Measurements from ENCODE around the gene ITPR3. TPM values are rescaled to one million over a fixed set of nuclear protein-coding genes. Genes with fewer than 3 reads are reported as not detected.
A peak's percentile ranks its signal among the peaks of the same experiment; 100 is the strongest.

Gene ITPR3
- total RNA-seq, 1 donor from 2014 or later, result 17.7 TPM

GRCh38 chr6:33577718-33578117 is 43.4 kb upstream of the ITPR3 start:
- DNase-seq (ENCODE audit: low read depth), result no peak
- H4K20me1 ChIP-seq (ENCODE audit: insufficient read depth, low read length), result peaks cover 31% of the 10 kb centered on the region
- no peak overlapping the region for H3K27ac Mint-ChIP-seq (ENCODE audit: unreplicated experiment)

GRCh38 chr6:33578164-33578563 is 43.0 kb upstream of the ITPR3 start:
- H3K36me3 ChIP-seq (ENCODE audit: insufficient read depth, low read length), result peaks cover 22% of the 10 kb centered on the region
- no peak for DNase-seq (ENCODE audit: low read depth)
- no peak overlapping the region for H3K4me3 ChIP-seq (ENCODE audit: insufficient read depth, low read depth, low read length)
- peak overlapping the region; percentile 88 for H3K4me2 ChIP-seq (ENCODE audit: low read length)
- H3K27ac Mint-ChIP-seq (ENCODE audit: unreplicated experiment), result no peak overlapping the region
- H3K9ac ChIP-seq (ENCODE audit: low read length), result peak overlapping the region; percentile 97
- H3K9me3 Mint-ChIP-seq (ENCODE audit: unreplicated experiment), result no peaks in the 10 kb centered on the region
- no peaks in the 10 kb centered on the region for H3K27me3 ChIP-seq (ENCODE audit: insufficient read depth, low read length)
- no peak overlapping the region for H2AFZ ChIP-seq (ENCODE audit: low read depth, low read length)
- peaks cover 10% of the 10 kb centered on the region for H3K36me3 Mint-ChIP-seq (ENCODE audit: low read depth, unreplicated experiment)
- H3K4me1 ChIP-seq (ENCODE audit: insufficient read depth, low read length), result peaks cover 9% of the 10 kb centered on the region
- H3K79me2 ChIP-seq (ENCODE audit: insufficient read depth, low read length), result peaks cover 36% of the 10 kb centered on the region
- H4K20me1 ChIP-seq (ENCODE audit: insufficient read depth, low read length), result peaks cover 31% of the 10 kb centered on the region
- peaks cover 11% of the 10 kb centered on the region for H3K4me1 Mint-ChIP-seq (ENCODE audit: low read depth, unreplicated experiment)
- no peak overlapping the region for H3K27ac ChIP-seq (ENCODE audit: low read depth, low read length)
- H3K9me3 ChIP-seq (ENCODE audit: insufficient read depth, low read depth, low read length), result no peaks in the 10 kb centered on the region
- FAIRE-seq, result no peak
- peak overlapping the region; percentile 93 for H3K4me3 Mint-ChIP-seq (ENCODE audit: unreplicated experiment)
- TF ChIP-seq EZH2 (IDR thresholded peaks at IDR 0.05; ENCODE audit: insufficient read depth, low read length) (no peak), CTCF (IDR thresholded peaks at IDR 0.05; ENCODE audit: insufficient read depth, low read depth, low read length) (no peak)
- H3K27me3 Mint-ChIP-seq (ENCODE audit: low read depth, unreplicated experiment), result no peaks in the 10 kb centered on the region

More at GRCh38 chr6:33577718-33578117, 43.4 kb upstream of the ITPR3 start:
- H3K79me2 ChIP-seq (ENCODE audit: insufficient read depth, low read length), result peaks cover 36% of the 10 kb centered on the region
- no peak for FAIRE-seq
- no peak overlapping the region for H2AFZ ChIP-seq (ENCODE audit: low read depth, low read length)
- no peak overlapping the region for H3K4me3 ChIP-seq (ENCODE audit: insufficient read depth, low read depth, low read length)
- H3K4me1 Mint-ChIP-seq (ENCODE audit: low read depth, unreplicated experiment), result peaks cover 11% of the 10 kb centered on the region
- H3K27ac ChIP-seq (ENCODE audit: low read depth, low read length), result no peak overlapping the region
- H3K9me3 Mint-ChIP-seq (ENCODE audit: unreplicated experiment), result no peaks in the 10 kb centered on the region
- H3K4me1 ChIP-seq (ENCODE audit: insufficient read depth, low read length), result peaks cover 9% of the 10 kb centered on the region
- H3K36me3 ChIP-seq (ENCODE audit: insufficient read depth, low read length), result peaks cover 22% of the 10 kb centered on the region
- H3K9ac ChIP-seq (ENCODE audit: low read length), result no peak overlapping the region
- no peak overlapping the region for H3K4me3 Mint-ChIP-seq (ENCODE audit: unreplicated experiment)
- H3K27me3 Mint-ChIP-seq (ENCODE audit: low read depth, unreplicated experiment), result no peaks in the 10 kb centered on the region
- H3K27me3 ChIP-seq (ENCODE audit: insufficient read depth, low read length), result no peaks in the 10 kb centered on the region
- no peak overlapping the region for H3K4me2 ChIP-seq (ENCODE audit: low read length)
- peaks cover 10% of the 10 kb centered on the region for H3K36me3 Mint-ChIP-seq (ENCODE audit: low read depth, unreplicated experiment)
- TF ChIP-seq EZH2 (IDR thresholded peaks at IDR 0.05; ENCODE audit: insufficient read depth, low read length), result no peak
- no peak for TF ChIP-seq CTCF (IDR thresholded peaks at IDR 0.05; ENCODE audit: insufficient read depth, low read depth, low read length)
- H3K9me3 ChIP-seq (ENCODE audit: insufficient read depth, low read depth, low read length), result no peaks in the 10 kb centered on the region

GRCh38 chr6:33578588-33579011 is 42.5 kb upstream of the ITPR3 start:
- Mint-ChIP-seq H3K36me3 (ENCODE audit: low read depth, unreplicated experiment) (peaks cover 10% of the 10 kb centered on the region), H3K9me3 (ENCODE audit: unreplicated experiment) (no peaks in the 10 kb centered on the region), H3K27me3 (ENCODE audit: low read depth, unreplicated experiment) (no peaks in the 10 kb centered on the region), H3K4me3 (ENCODE audit: unreplicated experiment) (peak overlapping the region; percentile 93), H3K27ac (ENCODE audit: unreplicated experiment) (no peak overlapping the region), H3K4me1 (ENCODE audit: low read depth, unreplicated experiment) (peaks cover 11% of the 10 kb centered on the region)
- no peak for TF ChIP-seq CTCF (IDR thresholded peaks at IDR 0.05; ENCODE audit: insufficient read depth, low read depth, low read length)
- no peak for TF ChIP-seq EZH2 (IDR thresholded peaks at IDR 0.05; ENCODE audit: insufficient read depth, low read length)
- DNase-seq (ENCODE audit: low read depth) (no peak), FAIRE-seq (no peak)
- peaks cover 31% of the 10 kb centered on the region for H4K20me1 ChIP-seq (ENCODE audit: insufficient read depth, low read length)
- peak overlapping the region; percentile 91 for H3K4me3 ChIP-seq (ENCODE audit: insufficient read depth, low read depth, low read length)
- H3K9me3 ChIP-seq (ENCODE audit: insufficient read depth, low read depth, low read length), result no peaks in the 10 kb centered on the region
- H3K4me2 ChIP-seq (ENCODE audit: low read length), result peak overlapping the region; percentile 88
- H3K27me3 ChIP-seq (ENCODE audit: insufficient read depth, low read length), result no peaks in the 10 kb centered on the region
- H3K36me3 ChIP-seq (ENCODE audit: insufficient read depth, low read length), result peaks cover 22% of the 10 kb centered on the region
- peaks cover 36% of the 10 kb centered on the region for H3K79me2 ChIP-seq (ENCODE audit: insufficient read depth, low read length)
- H3K27ac ChIP-seq (ENCODE audit: low read depth, low read length), result no peak overlapping the region
- peaks cover 9% of the 10 kb centered on the region for H3K4me1 ChIP-seq (ENCODE audit: insufficient read depth, low read length)
- no peak overlapping the region for H2AFZ ChIP-seq (ENCODE audit: low read depth, low read length)
- H3K9ac ChIP-seq (ENCODE audit: low read length), result peak overlapping the region; percentile 97
